ENCODE measurements around the gene TMEM132C. TPM values are rescaled to one million over a fixed set of nuclear protein-coding genes. Genes with fewer than 3 reads are reported as not detected.

TMEM132C gene
- total RNA-seq, 1 donor from 2014 or later: 3.9 TPM

- TF ChIP-seq EZH2 (IDR thresholded peaks at IDR 0.05) (peak; percentile 37), EZH2phosphoT487 (IDR thresholded peaks at IDR 0.05) (no peak), CTCF (IDR thresholded peaks at IDR 0.05) (no peak)
- H3K36me3 Mint-ChIP-seq: peaks cover 54% of the 10 kb centered on the region
Observed at GRCh38 chr12:128298091-128298748, 31.2 kb downstream of the TMEM132C start.

GRCh38 chr12:128305336-128305892, 38.4 kb downstream of the TMEM132C start:
- no peaks in the 10 kb centered on the region for H3K79me2 ChIP-seq (ENCODE audit: low read depth)
- H3K9me3 Mint-ChIP-seq: peaks cover 85% of the 10 kb centered on the region
- no peaks in the 10 kb centered on the region for H3K4me1 ChIP-seq

More at GRCh38 chr12:128298091-128298748, 31.2 kb downstream of the TMEM132C start:
- Histone ChIP-seq H3K4me1 (peaks cover 49% of the 10 kb centered on the region), H2AFZ (replicated peaks) (no peak overlapping the region), H3F3A (ENCODE audit: low read depth) (peaks cover 20% of the 10 kb centered on the region), H3K4me3 (peak overlapping the region; percentile 26), H3K27ac (no peak overlapping the region), H3K79me2 (ENCODE audit: low read depth) (no peaks in the 10 kb centered on the region), H3K36me3 (no peaks in the 10 kb centered on the region), H3K9me3 (ENCODE audit: low read depth) (no peaks in the 10 kb centered on the region), H3K4me2 (peak overlapping the region; percentile 69), H3K27me3 (peaks cover 4% of the 10 kb centered on the region), H3K9ac (no peak overlapping the region), H4K20me1 (ENCODE audit: low read depth) (peaks cover 12% of the 10 kb centered on the region)
- peaks cover 2% of the 10 kb centered on the region for H3K27me3 Mint-ChIP-seq (ENCODE audit: insufficient read depth, low read depth)
- peak; percentile 70 for DNase-seq (ENCODE audit: low spot score)
- peak overlapping the region; percentile 92 for H3K27ac Mint-ChIP-seq
- peaks cover 26% of the 10 kb centered on the region for H3K9me3 Mint-ChIP-seq
- peaks cover 73% of the 10 kb centered on the region for H3K4me1 Mint-ChIP-seq
- peak overlapping the region; percentile 68 for H3K4me3 Mint-ChIP-seq

GRCh38 chr12:128307791-128308190, 40.8 kb downstream of the TMEM132C start:
- H3F3A ChIP-seq (ENCODE audit: low read depth): no peaks in the 10 kb centered on the region
- Mint-ChIP-seq H3K36me3 (peaks cover 88% of the 10 kb centered on the region), H3K4me3 (no peak overlapping the region)

More at GRCh38 chr12:128305336-128305892, 38.4 kb downstream of the TMEM132C start:
- Mint-ChIP-seq H3K36me3 (peaks cover 91% of the 10 kb centered on the region), H3K4me1 (peaks cover 7% of the 10 kb centered on the region), H3K4me3 (no peak overlapping the region), H3K27ac (peak overlapping the region; percentile 53), H3K27me3 (ENCODE audit: insufficient read depth, low read depth) (peaks cover 9% of the 10 kb centered on the region)
- TF ChIP-seq EZH2 (IDR thresholded peaks at IDR 0.05): no peak
- no peak for TF ChIP-seq CTCF (IDR thresholded peaks at IDR 0.05)
- no peak for TF ChIP-seq EZH2phosphoT487 (IDR thresholded peaks at IDR 0.05)
- Histone ChIP-seq H3K27me3 (no peaks in the 10 kb centered on the region), H3K4me2 (no peak overlapping the region), H4K20me1 (ENCODE audit: low read depth) (no peaks in the 10 kb centered on the region), H3K27ac (no peak overlapping the region), H3F3A (ENCODE audit: low read depth) (no peaks in the 10 kb centered on the region), H2AFZ (replicated peaks) (no peak overlapping the region), H3K9ac (no peak overlapping the region), H3K4me3 (no peak overlapping the region), H3K36me3 (no peaks in the 10 kb centered on the region), H3K9me3 (ENCODE audit: low read depth) (no peaks in the 10 kb centered on the region)
- DNase-seq (ENCODE audit: low spot score): no peak

More at GRCh38 chr12:128307791-128308190, 40.8 kb downstream of the TMEM132C start:
- peaks cover 7% of the 10 kb centered on the region for H3K27me3 Mint-ChIP-seq (ENCODE audit: insufficient read depth, low read depth)
- no peaks in the 10 kb centered on the region for H3K27me3 ChIP-seq
- H3K4me1 ChIP-seq: peaks cover 1% of the 10 kb centered on the region
- peaks cover 25% of the 10 kb centered on the region for H3K4me1 Mint-ChIP-seq
- H3K27ac ChIP-seq: no peak overlapping the region
- no peak overlapping the region for H3K4me2 ChIP-seq
- no peaks in the 10 kb centered on the region for H3K36me3 ChIP-seq
- H4K20me1 ChIP-seq (ENCODE audit: low read depth): no peaks in the 10 kb centered on the region
- H3K4me3 ChIP-seq: no peak overlapping the region
- no peak for TF ChIP-seq EZH2 (IDR thresholded peaks at IDR 0.05)
- no peak for TF ChIP-seq CTCF (IDR thresholded peaks at IDR 0.05)
- TF ChIP-seq EZH2phosphoT487 (IDR thresholded peaks at IDR 0.05): no peak
- H3K9me3 Mint-ChIP-seq: peaks cover 77% of the 10 kb centered on the region
- H3K79me2 ChIP-seq (ENCODE audit: low read depth): no peaks in the 10 kb centered on the region
- no peak for DNase-seq (ENCODE audit: low spot score)
- H3K27ac Mint-ChIP-seq: no peak overlapping the region
- no peaks in the 10 kb centered on the region for H3K9me3 ChIP-seq (ENCODE audit: low read depth)
- H3K9ac ChIP-seq: no peak overlapping the region
- no peak overlapping the region for H2AFZ ChIP-seq (replicated peaks)
